ENCODE results near the gene GCLC.
"Not testable (repeated sequence)": the region's sequence is repeated elsewhere in the genome, so short reads cannot be mapped to it uniquely, and the experiment has no call there.

GCLC gene

GRCh38 chr6:53581173-53581773, 36.4 kb upstream of the GCLC start:
- Histone ChIP-seq H3K4me1 (ENCODE audit: control insufficient read depth, low read depth, low read length) (no peaks in the 10 kb centered on the region), H3K27ac (ENCODE audit: low read length) (no peak overlapping the region), H3K4me3 (ENCODE audit: low read length) (no peak overlapping the region), H3K27me3 (ENCODE audit: control insufficient read depth, insufficient read depth, low read length) (no peaks in the 10 kb centered on the region), H3K36me3 (ENCODE audit: control insufficient read depth, low read depth, low read length) (no peaks in the 10 kb centered on the region), H3K9me3 (ENCODE audit: control insufficient read depth, low read depth, low read length) (no peaks in the 10 kb centered on the region), H3K9ac (ENCODE audit: low read length) (no peak overlapping the region)

GRCh38 chr6:53579338-53579737, 34.4 kb upstream of the GCLC start:
- Histone ChIP-seq H3K4me3 (ENCODE audit: low read length) (no peak overlapping the region), H3K27me3 (ENCODE audit: control insufficient read depth, insufficient read depth, low read length) (no peaks in the 10 kb centered on the region), H3K36me3 (ENCODE audit: control insufficient read depth, low read depth, low read length) (no peaks in the 10 kb centered on the region), H3K4me1 (ENCODE audit: control insufficient read depth, low read depth, low read length) (no peaks in the 10 kb centered on the region), H3K9ac (ENCODE audit: low read length) (no peak overlapping the region), H3K27ac (ENCODE audit: low read length) (no peak overlapping the region), H3K9me3 (ENCODE audit: control insufficient read depth, low read depth, low read length) (no peaks in the 10 kb centered on the region)

- H3K9ac ChIP-seq (ENCODE audit: low read length): no peak overlapping the region
- no peak overlapping the region for H3K4me3 ChIP-seq (ENCODE audit: low read length)
- H3K27me3 ChIP-seq (ENCODE audit: control insufficient read depth, insufficient read depth, low read length): no peaks in the 10 kb centered on the region
- H3K4me1 ChIP-seq (ENCODE audit: control insufficient read depth, low read depth, low read length): no peaks in the 10 kb centered on the region
- no peaks in the 10 kb centered on the region for H3K9me3 ChIP-seq (ENCODE audit: control insufficient read depth, low read depth, low read length)
- no peaks in the 10 kb centered on the region for H3K36me3 ChIP-seq (ENCODE audit: control insufficient read depth, low read depth, low read length)
- H3K27ac ChIP-seq (ENCODE audit: low read length): no peak overlapping the region
Measured at GRCh38 chr6:53578371-53578770, 33.5 kb upstream of the GCLC start.

- Histone ChIP-seq H3K27ac (ENCODE audit: low read length) (no peak overlapping the region), H3K27me3 (ENCODE audit: control insufficient read depth, insufficient read depth, low read length) (no peaks in the 10 kb centered on the region), H3K9me3 (ENCODE audit: control insufficient read depth, low read depth, low read length) (no peaks in the 10 kb centered on the region), H3K4me1 (ENCODE audit: control insufficient read depth, low read depth, low read length) (no peaks in the 10 kb centered on the region), H3K4me3 (ENCODE audit: low read length) (no peak overlapping the region), H3K9ac (ENCODE audit: low read length) (no peak overlapping the region), H3K36me3 (ENCODE audit: control insufficient read depth, low read depth, low read length) (no peaks in the 10 kb centered on the region)
Measured at GRCh38 chr6:53573299-53573698, 28.4 kb upstream of the GCLC start.

GRCh38 chr6:53572379-53572778, 27.5 kb upstream of the GCLC start:
- H3K4me1 ChIP-seq (ENCODE audit: control insufficient read depth, low read depth, low read length); H3K27me3 ChIP-seq (ENCODE audit: control insufficient read depth, insufficient read depth, low read length); H3K9me3 ChIP-seq (ENCODE audit: control insufficient read depth, low read depth, low read length); H3K4me3 ChIP-seq (ENCODE audit: low read length); H3K27ac ChIP-seq (ENCODE audit: low read length); H3K36me3 ChIP-seq (ENCODE audit: control insufficient read depth, low read depth, low read length); H3K9ac ChIP-seq (ENCODE audit: low read length): not testable (repeated sequence)

GRCh38 chr6:53568776-53569616, 24.1 kb upstream of the GCLC start:
- Histone ChIP-seq H3K4me1 (ENCODE audit: control insufficient read depth, low read depth, low read length) (no peaks in the 10 kb centered on the region), H3K9me3 (ENCODE audit: control insufficient read depth, low read depth, low read length) (no peaks in the 10 kb centered on the region), H3K27ac (ENCODE audit: low read length) (no peak overlapping the region), H3K9ac (ENCODE audit: low read length) (no peak overlapping the region), H3K36me3 (ENCODE audit: control insufficient read depth, low read depth, low read length) (no peaks in the 10 kb centered on the region), H3K27me3 (ENCODE audit: control insufficient read depth, insufficient read depth, low read length) (no peaks in the 10 kb centered on the region), H3K4me3 (ENCODE audit: low read length) (no peak overlapping the region)

DNA sequence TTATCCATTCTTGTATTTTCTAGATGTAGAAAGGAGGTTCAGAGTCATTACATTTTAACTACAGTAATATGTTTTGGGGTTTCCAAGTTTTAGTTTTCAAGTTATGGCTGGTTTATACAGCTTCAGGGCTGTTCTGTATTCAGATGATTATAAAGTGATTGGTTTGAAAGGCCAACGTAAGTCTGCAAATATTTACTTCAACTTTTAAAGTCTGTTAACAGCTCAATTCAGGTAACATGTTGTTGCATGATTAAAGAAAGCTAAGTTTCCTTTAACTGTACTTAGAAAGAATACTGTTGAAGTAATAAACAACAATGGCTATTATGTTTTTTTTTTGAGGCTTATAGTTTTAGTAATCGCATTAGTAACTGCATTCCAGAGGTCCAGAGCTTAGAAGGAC, 22.8 kb upstream of the GCLC start:
- no peaks in the 10 kb centered on the region for H3K9me3 ChIP-seq (ENCODE audit: control insufficient read depth, low read depth, low read length)
- H3K27ac ChIP-seq (ENCODE audit: low read length): no peak overlapping the region
- H3K4me3 ChIP-seq (ENCODE audit: low read length): no peak overlapping the region
- no peaks in the 10 kb centered on the region for H3K27me3 ChIP-seq (ENCODE audit: control insufficient read depth, insufficient read depth, low read length)
- H3K9ac ChIP-seq (ENCODE audit: low read length): no peak overlapping the region
- no peaks in the 10 kb centered on the region for H3K36me3 ChIP-seq (ENCODE audit: control insufficient read depth, low read depth, low read length)
- no peaks in the 10 kb centered on the region for H3K4me1 ChIP-seq (ENCODE audit: control insufficient read depth, low read depth, low read length)

DNA sequence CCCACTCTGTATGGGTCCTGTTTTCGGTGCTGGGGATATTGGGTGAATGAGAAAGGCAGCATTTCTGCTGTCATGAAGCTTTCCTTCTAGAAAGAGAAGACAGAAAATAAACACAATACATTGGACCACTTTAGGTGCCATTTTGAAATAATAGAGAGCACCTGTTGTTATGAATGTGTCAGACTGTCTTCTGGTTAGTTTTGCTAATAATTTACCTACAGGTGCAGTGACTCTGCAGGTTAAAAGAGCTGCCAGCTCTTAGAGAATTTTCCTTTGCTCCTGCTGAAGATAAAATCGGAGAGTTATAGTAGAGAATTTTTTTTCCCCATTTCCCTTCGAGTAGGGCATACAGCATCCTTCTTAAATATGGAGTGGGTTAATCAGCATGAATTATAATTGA, 21.9 kb upstream of the GCLC start:
- Histone ChIP-seq H3K27ac (ENCODE audit: low read length) (no peak overlapping the region), H3K27me3 (ENCODE audit: control insufficient read depth, insufficient read depth, low read length) (no peaks in the 10 kb centered on the region), H3K4me1 (ENCODE audit: control insufficient read depth, low read depth, low read length) (no peaks in the 10 kb centered on the region), H3K36me3 (ENCODE audit: control insufficient read depth, low read depth, low read length) (no peaks in the 10 kb centered on the region), H3K9me3 (ENCODE audit: control insufficient read depth, low read depth, low read length) (no peaks in the 10 kb centered on the region), H3K9ac (ENCODE audit: low read length) (no peak overlapping the region), H3K4me3 (ENCODE audit: low read length) (no peak overlapping the region)

DNA sequence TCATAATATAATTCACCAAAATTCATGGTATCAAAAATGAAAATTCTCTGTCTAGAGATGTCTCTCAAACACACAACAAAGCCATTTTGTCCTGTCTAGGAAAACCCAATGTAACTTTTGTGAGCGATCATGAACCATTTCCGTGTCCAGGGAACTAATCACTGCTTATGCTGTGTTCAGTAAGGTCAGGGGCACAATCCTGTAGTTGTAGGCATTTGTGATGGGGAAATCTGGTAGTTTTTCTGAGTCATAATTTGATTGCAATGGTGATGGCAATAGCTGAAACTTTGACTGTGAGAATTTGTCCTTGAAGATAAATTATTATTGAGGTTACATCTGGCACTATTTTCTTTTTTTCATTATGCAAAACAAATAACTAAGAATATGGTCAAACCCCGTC, 21.0 kb upstream of the GCLC start:
- no peak overlapping the region for H3K27ac ChIP-seq (ENCODE audit: low read length)
- H3K36me3 ChIP-seq (ENCODE audit: control insufficient read depth, low read depth, low read length): no peaks in the 10 kb centered on the region
- no peaks in the 10 kb centered on the region for H3K27me3 ChIP-seq (ENCODE audit: control insufficient read depth, insufficient read depth, low read length)
- no peak overlapping the region for H3K4me3 ChIP-seq (ENCODE audit: low read length)
- no peaks in the 10 kb centered on the region for H3K9me3 ChIP-seq (ENCODE audit: control insufficient read depth, low read depth, low read length)
- H3K4me1 ChIP-seq (ENCODE audit: control insufficient read depth, low read depth, low read length): no peaks in the 10 kb centered on the region
- no peak overlapping the region for H3K9ac ChIP-seq (ENCODE audit: low read length)

DNA sequence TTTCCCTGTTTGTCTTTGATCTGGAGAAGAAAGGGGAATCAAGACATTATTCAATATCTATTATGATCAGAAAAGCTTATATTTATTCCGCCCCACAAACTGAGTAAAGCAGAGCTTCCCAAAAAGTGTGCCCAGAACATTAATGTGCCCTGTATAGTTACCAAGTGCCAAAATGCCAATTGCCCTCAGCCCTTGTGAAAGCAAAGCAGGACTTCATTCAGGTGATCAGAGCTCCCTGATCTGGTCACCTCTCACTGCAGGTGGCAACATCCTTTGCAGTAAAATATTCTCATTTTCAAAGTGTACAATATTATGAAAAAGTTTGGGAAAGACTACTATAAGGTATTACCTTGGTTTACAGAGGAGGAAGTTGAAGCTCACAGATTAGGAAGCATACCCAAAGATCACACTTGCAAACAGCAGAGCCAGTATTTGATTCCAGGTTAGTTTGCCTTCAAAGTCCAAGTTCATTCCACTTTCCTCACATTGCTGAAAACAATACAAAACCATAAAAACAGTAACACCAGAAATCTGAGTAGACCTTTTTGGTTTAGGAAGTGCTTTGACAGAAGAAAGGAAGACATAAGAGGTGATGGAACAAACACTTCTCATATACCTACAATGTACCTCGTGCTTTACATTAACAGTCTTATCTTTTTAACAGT, 19.6 kb upstream of the GCLC start:
- Histone ChIP-seq H3K9ac (ENCODE audit: low read length) (no peak overlapping the region), H3K9me3 (ENCODE audit: control insufficient read depth, low read depth, low read length) (peaks cover 9% of the 10 kb centered on the region), H3K36me3 (ENCODE audit: control insufficient read depth, low read depth, low read length) (no peaks in the 10 kb centered on the region), H3K27me3 (ENCODE audit: control insufficient read depth, insufficient read depth, low read length) (no peaks in the 10 kb centered on the region), H3K4me3 (ENCODE audit: low read length) (no peak overlapping the region), H3K4me1 (ENCODE audit: control insufficient read depth, low read depth, low read length) (no peaks in the 10 kb centered on the region), H3K27ac (ENCODE audit: low read length) (no peak overlapping the region)

- Histone ChIP-seq H3K27ac (ENCODE audit: low read length) (no peak overlapping the region), H3K9ac (ENCODE audit: low read length) (no peak overlapping the region), H3K4me1 (ENCODE audit: control insufficient read depth, low read depth, low read length) (no peaks in the 10 kb centered on the region), H3K9me3 (ENCODE audit: control insufficient read depth, low read depth, low read length) (peaks cover 34% of the 10 kb centered on the region), H3K36me3 (ENCODE audit: control insufficient read depth, low read depth, low read length) (no peaks in the 10 kb centered on the region), H3K4me3 (ENCODE audit: low read length) (no peak overlapping the region), H3K27me3 (ENCODE audit: control insufficient read depth, insufficient read depth, low read length) (no peaks in the 10 kb centered on the region)
Measured at GRCh38 chr6:53556986-53557715, 12.2 kb upstream of the GCLC start.

Measured in iPS-18a (cell line).